A673 (cell line): Measurements from ENCODE around the gene SIRPA.

ENCODE experiments used
- EZH2 ChIP-seq: fragments of 200-600 bp; sonication (generic); IDR thresholded peaks from 2 replicates; pipeline ENCODE4 v1.6.1; 2017; ENCODE audit warnings: borderline replicate concordance, low read depth, mild to moderate bottlenecking, mixed read lengths, antibody characterized with exemption, low read length; ENCODE audit not compliant: poor library complexity, severe bottlenecking
- TF ChIP-seq, protein P1 (sequence below): fragments of 300-800, 200-600 bp; sonication (generic); conservative IDR thresholded peaks from 2 replicates; pipeline ENCODE4 v1.5.1; 2017; ENCODE audit warnings: low read depth, mild to moderate bottlenecking, antibody characterized with exemption, low read length, moderate library complexity, mixed read lengths

DNA sequence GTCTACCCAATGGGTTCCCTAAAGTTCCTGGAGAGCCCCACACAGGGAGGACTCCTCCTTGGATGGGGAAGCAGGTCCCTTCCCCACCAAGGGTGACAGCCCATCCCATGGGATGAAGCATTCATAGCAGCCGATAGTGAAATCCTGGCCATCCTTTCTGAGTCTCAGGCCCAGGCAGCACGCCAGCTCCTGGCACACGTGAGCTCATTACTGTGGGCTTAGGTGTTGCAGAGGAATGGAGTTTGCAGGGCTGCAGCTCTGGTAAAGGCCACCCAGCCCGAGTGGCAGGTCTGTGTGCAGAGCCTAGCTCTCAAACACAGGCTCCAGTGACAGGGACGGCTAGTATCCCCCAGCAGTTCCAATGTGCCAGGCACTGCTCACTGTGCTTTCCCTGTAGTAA is 31.0 kb downstream of the SIRPA start:
- TF ChIP-seq, protein P1, sequence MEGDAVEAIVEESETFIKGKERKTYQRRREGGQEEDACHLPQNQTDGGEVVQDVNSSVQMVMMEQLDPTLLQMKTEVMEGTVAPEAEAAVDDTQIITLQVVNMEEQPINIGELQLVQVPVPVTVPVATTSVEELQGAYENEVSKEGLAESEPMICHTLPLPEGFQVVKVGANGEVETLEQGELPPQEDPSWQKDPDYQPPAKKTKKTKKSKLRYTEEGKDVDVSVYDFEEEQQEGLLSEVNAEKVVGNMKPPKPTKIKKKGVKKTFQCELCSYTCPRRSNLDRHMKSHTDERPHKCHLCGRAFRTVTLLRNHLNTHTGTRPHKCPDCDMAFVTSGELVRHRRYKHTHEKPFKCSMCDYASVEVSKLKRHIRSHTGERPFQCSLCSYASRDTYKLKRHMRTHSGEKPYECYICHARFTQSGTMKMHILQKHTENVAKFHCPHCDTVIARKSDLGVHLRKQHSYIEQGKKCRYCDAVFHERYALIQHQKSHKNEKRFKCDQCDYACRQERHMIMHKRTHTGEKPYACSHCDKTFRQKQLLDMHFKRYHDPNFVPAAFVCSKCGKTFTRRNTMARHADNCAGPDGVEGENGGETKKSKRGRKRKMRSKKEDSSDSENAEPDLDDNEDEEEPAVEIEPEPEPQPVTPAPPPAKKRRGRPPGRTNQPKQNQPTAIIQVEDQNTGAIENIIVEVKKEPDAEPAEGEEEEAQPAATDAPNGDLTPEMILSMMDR = no peak
- TF ChIP-seq EZH2 = no peak
